Vagina (tissue), 2 donors: ENCODE measurements around the gene RSPH1.

Experiments
- POLR2AphosphoS5 ChIP-seq, 2 donors: sonication (generic); formaldehyde crosslinking; IDR thresholded peaks; one replicate each; pipeline ENCODE4 v1.9.0; 2017; ENCODE audit warnings: antibody characterized with exemption in 2 of 2, mild to moderate bottlenecking in 2 of 2, low read depth in 1 of 2; ENCODE audit not compliant: insufficient read depth in 1 of 2
- TF ChIP-seq, protein P1 (sequence below), 3 experiments: fragments of 450-650 bp in 2 of 3; fragments of 200-600 bp in 1 of 3; sonication (generic) in 1 of 3; IDR thresholded peaks; one replicate each; pipeline ENCODE4 v1.5.1; 2017 to 2019; ENCODE audit warnings: antibody characterized with exemption in 3 of 3, mild to moderate bottlenecking in 2 of 3, moderate library complexity in 2 of 3

DNA sequence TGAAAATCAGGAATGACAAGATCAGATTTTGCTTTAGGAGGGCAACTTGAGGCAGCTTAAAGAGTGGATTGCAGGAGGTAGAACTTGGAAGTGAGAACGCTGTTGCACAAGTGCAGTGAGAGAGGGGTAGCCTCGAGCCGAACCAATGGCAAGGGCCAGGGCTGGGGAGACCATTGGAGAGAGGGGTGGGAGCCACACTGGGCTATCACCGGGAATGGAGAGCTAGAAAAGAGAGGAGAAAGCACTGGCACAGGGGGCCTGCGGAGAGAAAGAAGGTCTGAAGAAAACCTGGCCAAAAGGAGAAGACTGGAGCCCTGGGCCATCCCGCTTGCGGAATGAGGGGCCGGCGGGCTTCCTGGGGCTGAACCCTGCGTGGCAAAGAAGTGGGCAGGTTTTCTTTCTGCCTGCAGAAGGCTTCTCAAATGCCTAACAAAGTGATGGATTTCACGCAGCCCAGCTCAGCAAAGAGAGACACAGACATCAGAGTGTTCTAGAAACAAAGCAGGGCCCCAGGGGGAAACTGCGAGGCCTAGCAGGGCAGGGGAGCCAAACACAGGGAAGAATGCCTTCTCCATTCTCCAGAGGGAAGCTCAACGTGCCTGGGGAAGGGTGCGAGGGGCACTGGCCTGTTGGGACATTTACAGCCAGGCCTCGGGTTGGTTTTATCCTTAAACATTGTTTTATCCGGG lies 16.5 kb upstream of the RSPH1 start:
- TF ChIP-seq POLR2AphosphoS5 (IDR thresholded peaks at IDR 0.05; ENCODE audit: insufficient read depth in 1 of 2, low read depth in 1 of 2): no peak
- TF ChIP-seq, protein P1, sequence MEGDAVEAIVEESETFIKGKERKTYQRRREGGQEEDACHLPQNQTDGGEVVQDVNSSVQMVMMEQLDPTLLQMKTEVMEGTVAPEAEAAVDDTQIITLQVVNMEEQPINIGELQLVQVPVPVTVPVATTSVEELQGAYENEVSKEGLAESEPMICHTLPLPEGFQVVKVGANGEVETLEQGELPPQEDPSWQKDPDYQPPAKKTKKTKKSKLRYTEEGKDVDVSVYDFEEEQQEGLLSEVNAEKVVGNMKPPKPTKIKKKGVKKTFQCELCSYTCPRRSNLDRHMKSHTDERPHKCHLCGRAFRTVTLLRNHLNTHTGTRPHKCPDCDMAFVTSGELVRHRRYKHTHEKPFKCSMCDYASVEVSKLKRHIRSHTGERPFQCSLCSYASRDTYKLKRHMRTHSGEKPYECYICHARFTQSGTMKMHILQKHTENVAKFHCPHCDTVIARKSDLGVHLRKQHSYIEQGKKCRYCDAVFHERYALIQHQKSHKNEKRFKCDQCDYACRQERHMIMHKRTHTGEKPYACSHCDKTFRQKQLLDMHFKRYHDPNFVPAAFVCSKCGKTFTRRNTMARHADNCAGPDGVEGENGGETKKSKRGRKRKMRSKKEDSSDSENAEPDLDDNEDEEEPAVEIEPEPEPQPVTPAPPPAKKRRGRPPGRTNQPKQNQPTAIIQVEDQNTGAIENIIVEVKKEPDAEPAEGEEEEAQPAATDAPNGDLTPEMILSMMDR (IDR thresholded peaks at IDR 0.05): no peak
